Spleen (tissue), 11 donors: Measurements from ENCODE around the gene LRMDA. TPM values are rescaled to one million over a fixed set of nuclear protein-coding genes. Genes with fewer than 3 reads are reported as not detected.
A peak's percentile ranks its signal among the peaks of the same experiment; 100 is the strongest.

Experiments used
- DNase-seq: peaks from one replicate; pipeline ENCODE4 v3.0.0-alpha.2; 2020
- H3K27ac ChIP-seq, 8 donors: fragments of 200-600 bp; sonication (generic) in 7 of 8; 1 replicate in 4 of 8; 2 replicates in 4 of 8; pipeline versions ENCODE4 v1.5.0 to v1.8.0; 2016 to 2021; ENCODE audit warnings: inconsistent platforms in 4 of 8, mild to moderate bottlenecking in 4 of 8, moderate library complexity in 1 of 8
- H3K27me3 ChIP-seq, 7 donors: fragments of 200-600 bp; sonication (generic) in 6 of 7; replicated peaks in 1 of 7; 1 replicate in 4 of 7; 2 replicates in 3 of 7; pipeline versions ENCODE4 v1.5.0 to v1.8.0; 2016 to 2021; ENCODE audit warnings: inconsistent platforms in 3 of 7, mild to moderate bottlenecking in 1 of 7
- H3K36me3 ChIP-seq, 6 donors: fragments of 200-600 bp; sonication (generic) in 5 of 6; 1 replicate in 4 of 6; 2 replicates in 2 of 6; pipeline versions ENCODE4 v1.5.0 to v1.8.0; 2016 to 2021; ENCODE audit warnings: inconsistent platforms in 2 of 6
- H3K4me1 ChIP-seq, 6 donors: fragments of 200-600 bp; sonication (generic) in 5 of 6; 1 replicate in 3 of 6; 2 replicates in 3 of 6; pipeline versions ENCODE4 v1.5.0 to v1.8.0; 2016 to 2021; ENCODE audit warnings: inconsistent platforms in 3 of 6
- H3K4me3 ChIP-seq, 8 donors: fragments of 200-600 bp; sonication (generic) in 7 of 8; 1 replicate in 4 of 8; 2 replicates in 4 of 8; pipeline versions ENCODE4 v1.5.0 to v1.8.0; 2016 to 2021; ENCODE audit warnings: inconsistent platforms in 4 of 8, mild to moderate bottlenecking in 4 of 8, moderate library complexity in 2 of 8
- H3K9me3 ChIP-seq, 8 donors: fragments of 200-600 bp; sonication (generic) in 7 of 8; 1 replicate in 4 of 8; 2 replicates in 4 of 8; pipeline versions ENCODE4 v1.5.0 to v1.8.0; 2016 to 2021; ENCODE audit warnings: inconsistent platforms in 4 of 8
- CTCF ChIP-seq, 11 experiments: fragments of 200-600 bp in 7 of 11; fragments of 450-650 bp in 4 of 11; sonication (generic) in 4 of 11; IDR thresholded peaks in 8 of 11; conservative IDR thresholded peaks in 3 of 11; 1 replicate in 7 of 11; 2 replicates in 4 of 11; pipeline versions ENCODE4 v1.4.0 to v1.8.0; 2016 to 2021; ENCODE audit warnings: antibody characterized with exemption in 11 of 11, inconsistent platforms in 4 of 11, mild to moderate bottlenecking in 1 of 11
- POLR2A ChIP-seq, 3 donors: fragments of 450-650 bp; IDR thresholded peaks; one replicate each; pipeline ENCODE4 v1.5.1; 2017; ENCODE audit warnings: antibody characterized with exemption in 3 of 3, mild to moderate bottlenecking in 1 of 3
- POLR2AphosphoS5 ChIP-seq, 3 donors: sonication (generic); formaldehyde crosslinking; IDR thresholded peaks; one replicate each; pipeline ENCODE4 v1.5.1; 2017; ENCODE audit warnings: antibody characterized with exemption in 3 of 3
- WGBS, 5 donors: extraction: QIAGEN DNeasy Blood & Tissue Kit in 3 of 5; methylation state at CpG; one replicate each; pipeline versions ENCODE4 v1.1.5 to v1.1.7; 2013 to 2018; 5-methylcytosine and 5-hydroxymethylcytosine counted together
- intact Hi-C: fragments of 100-400 bp; cut with DNase I; formaldehyde crosslinking; loops from one replicate; pipeline ENCODE4 v1.15.0; 2023; ENCODE audit warnings: low total_unique reads
- polyA plus RNA-seq, 3 donors: library from polyadenylated mRNA; stranded (reverse); fragments of 200-250 nt; gene quantifications; one replicate each; pipeline ENCODE4 v1.2.1, GENCODE V29; 2013
- total RNA-seq, 7 donors: library from RNA; depleted of rRNA in 3 of 7; stranded (reverse); fragments of >200 nt in 3 of 7; fragmentation: NEBNext Ultra II Directional in 4 of 7; extraction: Animal tissue kit (Norgen Biotek cat#: 25700) in 4 of 7; gene quantifications; one replicate each; pipeline versions ENCODE4 v1.1.0 to v1.2.1, GENCODE V29; 2016 to 2021
- donor health status: healthy with polysubstance abuse.
- donor health status: DM: no; HTN: no; CAD: no; lungs with moderate emphysema.
- donor health status: DM: no; HTN: no; CAD: no.
- donor health status: Bipolar disorder and iron deficiency.
- donor health status: healthy.
- donor health status: DM: no; HTN: no; CAD: no.
- donor health status: DM: yes; HTN: yes; CAD: no.

The LRMDA gene
- total and polyA plus RNA-seq, 10 donors, result 7.3 to 46.6 (median 28.2) TPM

- no peak overlapping the region for H3K27ac ChIP-seq
- DNase-seq, result no peak
- no peaks in the 10 kb centered on the region for H3K4me1 ChIP-seq
- intact Hi-C loops, result no loop called here
- 83 to 94% (median 86%) methylated on average over 5 of the region's 5 CpGs for WGBS, 5 donors
- no peaks in the 10 kb centered on the region for H3K36me3 ChIP-seq
- no peaks in the 10 kb centered on the region for H3K9me3 ChIP-seq
- H3K27me3 ChIP-seq, result peaks cover 0 to 7% (median 0%) of the 10 kb centered on the region in 7 donors
- TF ChIP-seq POLR2AphosphoS5 (IDR thresholded peaks at IDR 0.05) (no peak), POLR2A (IDR thresholded peaks at IDR 0.05) (no peak), CTCF (IDR thresholded peaks at IDR 0.05 in 8 of 11, conservative IDR thresholded peaks at IDR 0.05 in 3 of 11) (no peak)
- H3K4me3 ChIP-seq, result no peak overlapping the region
Measured at GRCh38 chr10:75902816-75903215, 471.4 kb downstream of the LRMDA start.

- WGBS, 5 donors, result 32 to 44% (median 37%) methylated on average over 15 of the region's 15 CpGs
- intact Hi-C loops, result no loop called here
Measured at GRCh38 chr10:75904499-75905283, 473.3 kb downstream of the LRMDA start.

GRCh38 chr10:75905490-75905889 lies 474.1 kb downstream of the LRMDA start:
- DNase-seq, result no peak
- WGBS, 5 donors, result 76 to 82% (median 82%) methylated on average over 4 of the region's 4 CpGs
- TF ChIP-seq POLR2A (IDR thresholded peaks at IDR 0.05) (no peak), POLR2AphosphoS5 (IDR thresholded peaks at IDR 0.05) (no peak), CTCF (IDR thresholded peaks at IDR 0.05 in 8 of 11, conservative IDR thresholded peaks at IDR 0.05 in 3 of 11) (no peak)
- no peak overlapping the region for H3K4me3 ChIP-seq
- H3K27ac ChIP-seq, result no peak overlapping the region
- no peaks in the 10 kb centered on the region for H3K9me3 ChIP-seq
- peaks cover 0 to 7% (median 0%) of the 10 kb centered on the region in 7 donors for H3K27me3 ChIP-seq
- H3K36me3 ChIP-seq, result no peaks in the 10 kb centered on the region
- intact Hi-C loops, result no loop called here
- no peaks in the 10 kb centered on the region for H3K4me1 ChIP-seq

More at GRCh38 chr10:75904499-75905283, 473.3 kb downstream of the LRMDA start:
- Histone ChIP-seq H3K9me3 (no peaks in the 10 kb centered on the region), H3K27me3 (peaks cover 0 to 7% (median 0%) of the 10 kb centered on the region in 7 donors), H3K36me3 (no peaks in the 10 kb centered on the region), H3K4me1 (no peaks in the 10 kb centered on the region), H3K4me3 (no peak overlapping the region), H3K27ac (no peak overlapping the region)
- DNase-seq, result no peak
- TF ChIP-seq POLR2AphosphoS5 (IDR thresholded peaks at IDR 0.05), result no peak
- no peak for TF ChIP-seq CTCF (IDR thresholded peaks at IDR 0.05 in 8 of 11, conservative IDR thresholded peaks at IDR 0.05 in 3 of 11)
- TF ChIP-seq POLR2A (IDR thresholded peaks at IDR 0.05), result no peak

- H3K36me3 ChIP-seq, result no peaks in the 10 kb centered on the region
Measured at GRCh38 chr10:75910032-75910431, 478.6 kb downstream of the LRMDA start.

More at GRCh38 chr10:75910032-75910431, 478.6 kb downstream of the LRMDA start:
- WGBS, 5 donors, result 52 to 66% (median 63%) methylated on average over 2 of the region's 2 CpGs
- Histone ChIP-seq H3K27ac (no peak overlapping the region), H3K27me3 (no peaks in the 10 kb centered on the region), H3K9me3 (no peaks in the 10 kb centered on the region), H3K4me1 (no peaks in the 10 kb centered on the region), H3K4me3 (no peak overlapping the region)
- no peak for DNase-seq
- intact Hi-C loops, result no loop called here
- TF ChIP-seq POLR2A (IDR thresholded peaks at IDR 0.05), result no peak
- TF ChIP-seq POLR2AphosphoS5 (IDR thresholded peaks at IDR 0.05), result no peak
- TF ChIP-seq CTCF (IDR thresholded peaks at IDR 0.05 in 8 of 11, conservative IDR thresholded peaks at IDR 0.05 in 3 of 11), result peak in 5 of 11 experiments; percentile 27 to 41 (median 31)
